ENCODE results near the gene KCNC2.

KCNC2 gene

GRCh38 chr12:75162845-75163244, 46.8 kb downstream of the KCNC2 start:
- FAIRE-seq (no peak), DNase-seq (ENCODE audit: low spot score) (no peak)

GRCh38 chr12:75161488-75161887, 48.2 kb downstream of the KCNC2 start:
- no peak for DNase-seq (ENCODE audit: low spot score)
- no peak for FAIRE-seq

GRCh38 chr12:75157385-75157784, 52.3 kb downstream of the KCNC2 start:
- DNase-seq (ENCODE audit: low spot score) (no peak), FAIRE-seq (no peak)

GRCh38 chr12:75155962-75156361, 53.7 kb downstream of the KCNC2 start:
- no peak for FAIRE-seq
- no peak for DNase-seq (ENCODE audit: low spot score)

GRCh38 chr12:75154388-75154787, 55.3 kb downstream of the KCNC2 start:
- DNase-seq (ENCODE audit: low spot score) (no peak), FAIRE-seq (no peak)

- DNase-seq (ENCODE audit: low spot score) (no peak), FAIRE-seq (no peak)
Measured at GRCh38 chr12:75139196-75139595, 70.4 kb downstream of the KCNC2 start.

- FAIRE-seq: no peak
Measured at GRCh38 chr12:75137896-75138295, 71.7 kb downstream of the KCNC2 start.

GRCh38 chr12:75135026-75135425, 74.6 kb downstream of the KCNC2 start:
- DNase-seq (ENCODE audit: low spot score): no peak
- FAIRE-seq: no peak

More at GRCh38 chr12:75137896-75138295, 71.7 kb downstream of the KCNC2 start:
- no peak for DNase-seq (ENCODE audit: low spot score)

- FAIRE-seq (no peak), DNase-seq (ENCODE audit: low spot score) (no peak)
Measured at GRCh38 chr12:75130811-75131210, 78.8 kb downstream of the KCNC2 start.

- DNase-seq (ENCODE audit: low spot score): no peak
- FAIRE-seq: no peak
Measured at GRCh38 chr12:75129275-75129674, 80.4 kb downstream of the KCNC2 start.

- no peak for FAIRE-seq
- no peak for DNase-seq (ENCODE audit: low spot score)
Measured at GRCh38 chr12:75121036-75121705, 88.5 kb downstream of the KCNC2 start.

- no peak for DNase-seq (ENCODE audit: low spot score)
- FAIRE-seq: no peak
Measured at GRCh38 chr12:75120311-75120711, 89.3 kb downstream of the KCNC2 start.

GRCh38 chr12:75116646-75117198, 92.9 kb downstream of the KCNC2 start:
- no peak for DNase-seq (ENCODE audit: low spot score)
- FAIRE-seq: no peak

- DNase-seq (ENCODE audit: low spot score) (no peak), FAIRE-seq (no peak)
Measured at GRCh38 chr12:75115748-75116147, 93.9 kb downstream of the KCNC2 start.

- DNase-seq (ENCODE audit: low spot score) (no peak), FAIRE-seq (no peak)
Measured at GRCh38 chr12:75103822-75104221, 105.8 kb downstream of the KCNC2 start.

GRCh38 chr12:75101781-75102180, 107.9 kb downstream of the KCNC2 start:
- FAIRE-seq: no peak
- no peak for DNase-seq (ENCODE audit: low spot score)

GRCh38 chr12:75099210-75099609, 110.4 kb downstream of the KCNC2 start:
- FAIRE-seq (no peak), DNase-seq (ENCODE audit: low spot score) (no peak)

- DNase-seq (ENCODE audit: low spot score) (no peak), FAIRE-seq (no peak)
Measured at GRCh38 chr12:75097003-75097402, 112.6 kb downstream of the KCNC2 start.

- no peak for FAIRE-seq
- DNase-seq (ENCODE audit: low spot score): no peak
Measured at GRCh38 chr12:75087654-75088053, 122.0 kb downstream of the KCNC2 start.

- no peak for FAIRE-seq
- DNase-seq (ENCODE audit: low spot score): no peak
Measured at GRCh38 chr12:75086091-75087038, 123.3 kb downstream of the KCNC2 start.

- FAIRE-seq (no peak), DNase-seq (ENCODE audit: low spot score) (no peak)
Measured at GRCh38 chr12:75081305-75081704, 128.3 kb downstream of the KCNC2 start.

GRCh38 chr12:75080582-75080981, 129.1 kb downstream of the KCNC2 start:
- FAIRE-seq (no peak), DNase-seq (ENCODE audit: low spot score) (no peak)
